Measurements from ENCODE around the gene SDE2. TPM values are rescaled to one million over a fixed set of nuclear protein-coding genes. Genes with fewer than 3 reads are reported as not detected.

The SDE2 gene
- total RNA-seq, 6 experiments from 2014 or later = 16.1 to 18.1 (median 16.5) TPM

GRCh38 chr1:225945564-225945963 is 53.6 kb downstream of the SDE2 start:
- Mint-ChIP-seq H3K36me3 (ENCODE audit: low read depth) (no peaks in the 10 kb centered on the region), H3K4me3 (no peak overlapping the region), H3K27ac (no peak overlapping the region), H3K9me3 (no peaks in the 10 kb centered on the region), H3K27me3 (ENCODE audit: insufficient read depth) (peaks cover 43% of the 10 kb centered on the region), H3K4me1 (ENCODE audit: low read depth) (no peaks in the 10 kb centered on the region; the same call in 1 of the 2 replicates)
- no peak for TF ChIP-seq CTCF (IDR thresholded peaks at IDR 0.05)
- DNase-seq = no peak

DNA sequence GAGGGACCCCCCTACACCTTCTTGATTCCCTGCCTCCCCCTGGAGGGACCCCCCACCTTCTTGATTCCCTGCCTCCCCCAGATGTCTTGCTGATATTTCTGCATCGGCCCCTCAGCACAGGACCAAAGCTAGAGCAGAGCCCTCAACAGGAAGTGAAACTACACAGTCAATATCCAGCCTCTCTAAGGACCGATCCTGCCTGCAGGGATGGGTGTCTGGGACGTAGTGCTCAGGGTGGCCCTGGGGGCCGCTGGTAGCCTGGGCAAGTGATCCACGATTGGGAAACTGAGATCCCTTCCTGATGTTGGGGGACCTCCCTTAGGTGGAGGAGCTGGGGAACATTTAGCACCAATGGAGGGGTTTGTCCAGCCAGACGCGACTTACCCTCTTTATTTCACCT is 54.2 kb downstream of the SDE2 start:
- no peak for DNase-seq
- Mint-ChIP-seq H3K36me3 (ENCODE audit: low read depth) (no peaks in the 10 kb centered on the region), H3K9me3 (no peaks in the 10 kb centered on the region), H3K27ac (no peak overlapping the region), H3K4me3 (no peak overlapping the region), H3K4me1 (ENCODE audit: low read depth) (no peaks in the 10 kb centered on the region; the same call in 1 of the 2 replicates), H3K27me3 (ENCODE audit: insufficient read depth) (peaks cover 40% of the 10 kb centered on the region)
- no peak for TF ChIP-seq CTCF (IDR thresholded peaks at IDR 0.05)

DNA sequence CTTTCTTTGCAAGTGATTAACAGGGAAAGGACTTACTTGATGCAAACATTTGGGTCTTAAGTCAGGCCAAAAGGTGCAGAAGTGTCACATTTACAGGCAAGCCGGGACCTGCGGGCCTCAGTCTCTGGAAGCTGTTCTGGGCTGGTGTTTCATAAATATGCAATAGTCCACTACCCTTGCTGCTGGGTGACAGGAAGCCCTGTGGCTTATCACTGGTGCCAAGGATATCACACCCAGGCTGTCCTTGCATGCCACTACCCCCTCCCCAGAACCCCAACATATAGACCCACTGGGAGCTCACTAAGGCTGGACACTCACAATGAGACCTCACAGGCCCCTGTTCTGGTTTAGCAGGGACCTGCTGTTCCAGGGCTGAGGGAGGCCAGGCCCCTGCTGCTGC is 54.8 kb downstream of the SDE2 start:
- no peaks in the 10 kb centered on the region for H3K9me3 Mint-ChIP-seq
- no peaks in the 10 kb centered on the region for H3K36me3 Mint-ChIP-seq (ENCODE audit: low read depth)
- no peaks in the 10 kb centered on the region; the same call in 1 of the 2 replicates for H3K4me1 Mint-ChIP-seq (ENCODE audit: low read depth)
- no peak for TF ChIP-seq CTCF (IDR thresholded peaks at IDR 0.05)
- peaks cover 35% of the 10 kb centered on the region for H3K27me3 Mint-ChIP-seq (ENCODE audit: insufficient read depth)
- no peak overlapping the region for H3K4me3 Mint-ChIP-seq
- DNase-seq = no peak
- H3K27ac Mint-ChIP-seq = no peak overlapping the region

- H3K9me3 Mint-ChIP-seq = no peaks in the 10 kb centered on the region
- DNase-seq = no peak
- H3K36me3 Mint-ChIP-seq (ENCODE audit: low read depth) = no peaks in the 10 kb centered on the region
- TF ChIP-seq CTCF (IDR thresholded peaks at IDR 0.05) = no peak
- H3K27ac Mint-ChIP-seq = no peak overlapping the region
- H3K27me3 Mint-ChIP-seq (ENCODE audit: insufficient read depth) = peaks cover 30% of the 10 kb centered on the region
- H3K4me1 Mint-ChIP-seq (ENCODE audit: low read depth) = no peaks in the 10 kb centered on the region; the same call in 1 of the 2 replicates
- H3K4me3 Mint-ChIP-seq = no peak overlapping the region
Measured at GRCh38 chr1:225943582-225943981, 55.6 kb downstream of the SDE2 start.

GRCh38 chr1:225942574-225942973 is 56.6 kb downstream of the SDE2 start:
- Mint-ChIP-seq H3K27ac (no peak overlapping the region), H3K36me3 (ENCODE audit: low read depth) (no peaks in the 10 kb centered on the region), H3K27me3 (ENCODE audit: insufficient read depth) (peaks cover 25% of the 10 kb centered on the region), H3K9me3 (no peaks in the 10 kb centered on the region), H3K4me3 (no peak overlapping the region), H3K4me1 (ENCODE audit: low read depth) (no peaks in the 10 kb centered on the region; the same call in 1 of the 2 replicates)
- DNase-seq = no peak
- no peak for TF ChIP-seq CTCF (IDR thresholded peaks at IDR 0.05)

DNA sequence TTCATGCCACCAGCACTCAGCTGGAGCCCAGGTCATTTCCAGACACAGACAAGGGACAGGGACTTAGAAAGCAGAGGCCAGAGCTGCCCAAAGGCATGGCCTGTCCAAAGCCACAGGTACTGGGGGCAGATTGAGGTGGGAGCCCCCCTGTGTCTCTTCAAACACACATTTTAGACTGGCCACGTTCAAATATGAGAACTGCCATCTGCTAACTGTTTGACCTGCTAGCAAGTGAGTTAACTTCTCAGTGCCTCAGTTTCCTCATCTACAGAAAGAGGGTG is 57.3 kb downstream of the SDE2 start:
- no peaks in the 10 kb centered on the region for H3K9me3 Mint-ChIP-seq
- peaks cover 18% of the 10 kb centered on the region for H3K27me3 Mint-ChIP-seq (ENCODE audit: insufficient read depth)
- no peaks in the 10 kb centered on the region for H3K36me3 Mint-ChIP-seq (ENCODE audit: low read depth)
- no peak for DNase-seq
- TF ChIP-seq CTCF (IDR thresholded peaks at IDR 0.05) = no peak
- H3K27ac Mint-ChIP-seq = no peak overlapping the region
- no peaks in the 10 kb centered on the region; the same call in 1 of the 2 replicates for H3K4me1 Mint-ChIP-seq (ENCODE audit: low read depth)
- H3K4me3 Mint-ChIP-seq = no peak overlapping the region
